Tibial nerve (tissue), 4 donors: ENCODE measurements around the gene TAPT1. TPM values are rescaled to one million over a fixed set of nuclear protein-coding genes. Genes with fewer than 3 reads are reported as not detected.
A peak's percentile ranks its signal among the peaks of the same experiment; 100 is the strongest.

Experiments
- DNase-seq, 2 donors: peaks; one replicate each; pipeline ENCODE4 v3.0.0-alpha.2; 2019; ENCODE audit warnings: low spot score in 2 of 2
- H3K27ac ChIP-seq, 4 donors: fragments of 200-600 bp; sonication (generic) in 3 of 4; one replicate each; pipeline ENCODE4 v1.5.1; 2017 to 2019; ENCODE audit warnings: mild to moderate bottlenecking in 1 of 4
- H3K27me3 ChIP-seq, 2 donors: fragments of 200-600 bp; sonication (generic) in 1 of 2; one replicate each; pipeline versions ENCODE4 v1.5.1 to v1.6.0; 2017 to 2019
- H3K36me3 ChIP-seq, 3 donors: fragments of 200-600 bp; sonication (generic); one replicate each; pipeline ENCODE4 v1.5.1; 2018 to 2019
- H3K4me1 ChIP-seq, 4 donors: fragments of 200-600 bp; sonication (generic) in 3 of 4; one replicate each; pipeline ENCODE4 v1.5.1; 2017 to 2019
- H3K4me3 ChIP-seq, 4 donors: fragments of 200-600 bp; sonication (generic) in 3 of 4; one replicate each; pipeline ENCODE4 v1.5.1; 2017 to 2019; ENCODE audit warnings: mild to moderate bottlenecking in 1 of 4, moderate library complexity in 1 of 4
- H3K9me3 ChIP-seq, 4 donors: fragments of 200-600 bp; sonication (generic) in 3 of 4; one replicate each; pipeline ENCODE4 v1.5.1; 2017 to 2019
- EP300 ChIP-seq, 2 donors: sonication (generic); formaldehyde crosslinking; IDR thresholded peaks; one replicate each; pipeline ENCODE4 v1.6.1; 2017; ENCODE audit warnings: antibody characterized with exemption in 2 of 2, mild to moderate bottlenecking in 1 of 2
- POLR2A ChIP-seq, 2 donors: fragments of 450-650 bp; IDR thresholded peaks; one replicate each; pipeline ENCODE4 v1.6.1; 2017; ENCODE audit warnings: antibody characterized with exemption in 2 of 2, mild to moderate bottlenecking in 2 of 2, moderate library complexity in 2 of 2
- WGBS, 2 donors: methylation state at CpG; one replicate each; pipeline ENCODE4 v1.1.5; 2018; 5-methylcytosine and 5-hydroxymethylcytosine counted together
- total RNA-seq, 4 donors: library from RNA; depleted of rRNA; stranded (reverse); fragments of >200 nt; gene quantifications; one replicate each; pipeline ENCODE4 v1.1.0, GENCODE V29; 2016
- TF ChIP-seq, protein P1 (sequence below), 5 experiments: fragments of 200-600 bp in 3 of 5; fragments of 450-650 bp in 2 of 5; sonication (generic) in 3 of 5; IDR thresholded peaks; one replicate each; pipeline ENCODE4 v1.5.1; 2016 to 2019; ENCODE audit warnings: antibody characterized with exemption in 5 of 5, mild to moderate bottlenecking in 3 of 5, moderate library complexity in 2 of 5

TAPT1 gene
- total RNA-seq, 4 donors from 2014 or later = 21.3 to 41.3 (median 37.5) TPM

DNA sequence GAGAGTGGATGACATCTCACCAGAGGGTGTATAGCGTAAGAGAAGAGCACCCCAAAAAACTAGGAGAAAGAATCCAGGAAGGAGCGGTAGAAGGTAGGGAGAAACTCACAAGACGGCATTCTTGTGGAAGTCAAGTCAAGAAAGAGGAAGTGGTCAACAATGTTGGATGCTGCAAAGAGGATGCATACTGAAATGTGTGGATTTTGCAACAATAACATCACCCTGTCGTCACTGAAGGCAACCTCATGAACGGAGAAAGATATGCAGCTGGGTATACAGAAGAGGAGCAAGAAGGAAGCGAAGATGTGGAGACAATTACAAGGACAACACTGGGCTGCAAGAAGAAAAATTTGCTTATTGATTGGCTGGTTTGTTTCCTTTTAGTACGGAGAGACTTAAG lies 11.4 kb upstream of the TAPT1 start:
- TF ChIP-seq EP300 (IDR thresholded peaks at IDR 0.05) (peak in 1 of 2 donors; percentile 68), POLR2A (IDR thresholded peaks at IDR 0.05) (no peak)
- TF ChIP-seq, protein P1, sequence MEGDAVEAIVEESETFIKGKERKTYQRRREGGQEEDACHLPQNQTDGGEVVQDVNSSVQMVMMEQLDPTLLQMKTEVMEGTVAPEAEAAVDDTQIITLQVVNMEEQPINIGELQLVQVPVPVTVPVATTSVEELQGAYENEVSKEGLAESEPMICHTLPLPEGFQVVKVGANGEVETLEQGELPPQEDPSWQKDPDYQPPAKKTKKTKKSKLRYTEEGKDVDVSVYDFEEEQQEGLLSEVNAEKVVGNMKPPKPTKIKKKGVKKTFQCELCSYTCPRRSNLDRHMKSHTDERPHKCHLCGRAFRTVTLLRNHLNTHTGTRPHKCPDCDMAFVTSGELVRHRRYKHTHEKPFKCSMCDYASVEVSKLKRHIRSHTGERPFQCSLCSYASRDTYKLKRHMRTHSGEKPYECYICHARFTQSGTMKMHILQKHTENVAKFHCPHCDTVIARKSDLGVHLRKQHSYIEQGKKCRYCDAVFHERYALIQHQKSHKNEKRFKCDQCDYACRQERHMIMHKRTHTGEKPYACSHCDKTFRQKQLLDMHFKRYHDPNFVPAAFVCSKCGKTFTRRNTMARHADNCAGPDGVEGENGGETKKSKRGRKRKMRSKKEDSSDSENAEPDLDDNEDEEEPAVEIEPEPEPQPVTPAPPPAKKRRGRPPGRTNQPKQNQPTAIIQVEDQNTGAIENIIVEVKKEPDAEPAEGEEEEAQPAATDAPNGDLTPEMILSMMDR (IDR thresholded peaks at IDR 0.05) = no peak
- DNase-seq = no peak
- Histone ChIP-seq H3K36me3 (peaks cover 0 to 7% (median 0%) of the 10 kb centered on the region in 3 donors), H3K4me3 (no peak overlapping the region), H3K4me1 (peaks cover 0 to 3% (median 0%) of the 10 kb centered on the region in 4 donors), H3K9me3 (no peaks in the 10 kb centered on the region), H3K27me3 (no peaks in the 10 kb centered on the region), H3K27ac (no peak overlapping the region)
- 87 to 88% methylated on average over 7 of the region's 7 CpGs for WGBS, 2 donors

DNA sequence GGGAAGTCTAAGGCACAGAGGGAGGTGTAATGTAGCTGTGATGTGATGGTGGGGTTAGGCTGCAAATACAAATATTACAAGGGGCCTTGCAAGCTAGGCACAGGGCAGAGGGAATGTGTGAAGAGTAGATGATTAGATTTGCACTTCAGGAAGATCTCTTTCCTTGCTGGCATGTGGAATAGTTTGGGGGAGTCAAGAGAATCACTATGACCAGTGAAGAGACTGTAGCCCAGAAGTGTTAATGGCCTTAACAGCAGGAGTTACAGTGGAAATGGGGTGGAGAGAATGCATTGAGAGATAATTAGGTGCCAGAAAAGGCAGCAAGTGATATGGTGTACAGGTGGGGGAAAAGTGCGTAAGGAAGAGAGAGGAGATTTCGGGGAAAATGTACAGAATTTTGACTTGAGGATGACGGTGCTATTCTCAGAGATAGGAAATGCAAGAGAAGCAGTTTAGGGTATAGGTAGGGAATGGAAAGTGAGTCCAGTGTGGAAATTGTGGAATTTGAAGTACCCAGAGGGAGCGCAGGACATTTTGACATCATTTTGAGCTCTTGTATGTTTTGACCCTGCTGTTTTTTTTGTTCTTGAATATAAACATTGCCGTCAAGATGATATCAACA lies 10.2 kb upstream of the TAPT1 start:
- Histone ChIP-seq H3K4me3 (no peak overlapping the region), H3K9me3 (no peaks in the 10 kb centered on the region), H3K36me3 (peaks cover 0 to 4% (median 0%) of the 10 kb centered on the region in 3 donors), H3K4me1 (peaks cover 0 to 15% (median 0%) of the 10 kb centered on the region in 4 donors), H3K27me3 (no peaks in the 10 kb centered on the region), H3K27ac (no peak overlapping the region)
- TF ChIP-seq, protein P1 (IDR thresholded peaks at IDR 0.05) = no peak
- TF ChIP-seq POLR2A (IDR thresholded peaks at IDR 0.05) (no peak), EP300 (IDR thresholded peaks at IDR 0.05) (no peak)
- WGBS, 2 donors = 86 to 91% methylated on average over 5 of the region's 5 CpGs
- DNase-seq = no peak

- DNase-seq = no peak
- H3K4me3 ChIP-seq = no peak overlapping the region
- WGBS, 2 donors = 76 to 88% methylated on average over 4 of the region's 4 CpGs
- TF ChIP-seq POLR2A (IDR thresholded peaks at IDR 0.05) (no peak), EP300 (IDR thresholded peaks at IDR 0.05) (no peak)
- TF ChIP-seq, protein P1 (IDR thresholded peaks at IDR 0.05) = no peak
- H3K27ac ChIP-seq = no peak overlapping the region
- H3K27me3 ChIP-seq = no peaks in the 10 kb centered on the region
- no peaks in the 10 kb centered on the region for H3K9me3 ChIP-seq
- no peaks in the 10 kb centered on the region for H3K36me3 ChIP-seq
- H3K4me1 ChIP-seq = peaks cover 0 to 21% (median 0%) of the 10 kb centered on the region in 4 donors
These were observed 8.9 kb upstream of the TAPT1 start for GRCh38 chr4:16235209-16235608.

- no peak for DNase-seq
- H3K27me3 ChIP-seq = no peaks in the 10 kb centered on the region
- WGBS, 2 donors = 84 to 92% methylated on average over 4 of the region's 4 CpGs
- TF ChIP-seq POLR2A (IDR thresholded peaks at IDR 0.05) (no peak), EP300 (IDR thresholded peaks at IDR 0.05) (no peak)
- TF ChIP-seq, protein P1 (IDR thresholded peaks at IDR 0.05) = no peak
- peaks cover 0 to 33% (median 0%) of the 10 kb centered on the region in 4 donors for H3K4me1 ChIP-seq
- no peak overlapping the region for H3K27ac ChIP-seq
- H3K36me3 ChIP-seq = no peaks in the 10 kb centered on the region
- no peaks in the 10 kb centered on the region for H3K9me3 ChIP-seq
- no peak overlapping the region for H3K4me3 ChIP-seq
These were observed 7.4 kb upstream of the TAPT1 start for GRCh38 chr4:16233569-16234177.

DNA sequence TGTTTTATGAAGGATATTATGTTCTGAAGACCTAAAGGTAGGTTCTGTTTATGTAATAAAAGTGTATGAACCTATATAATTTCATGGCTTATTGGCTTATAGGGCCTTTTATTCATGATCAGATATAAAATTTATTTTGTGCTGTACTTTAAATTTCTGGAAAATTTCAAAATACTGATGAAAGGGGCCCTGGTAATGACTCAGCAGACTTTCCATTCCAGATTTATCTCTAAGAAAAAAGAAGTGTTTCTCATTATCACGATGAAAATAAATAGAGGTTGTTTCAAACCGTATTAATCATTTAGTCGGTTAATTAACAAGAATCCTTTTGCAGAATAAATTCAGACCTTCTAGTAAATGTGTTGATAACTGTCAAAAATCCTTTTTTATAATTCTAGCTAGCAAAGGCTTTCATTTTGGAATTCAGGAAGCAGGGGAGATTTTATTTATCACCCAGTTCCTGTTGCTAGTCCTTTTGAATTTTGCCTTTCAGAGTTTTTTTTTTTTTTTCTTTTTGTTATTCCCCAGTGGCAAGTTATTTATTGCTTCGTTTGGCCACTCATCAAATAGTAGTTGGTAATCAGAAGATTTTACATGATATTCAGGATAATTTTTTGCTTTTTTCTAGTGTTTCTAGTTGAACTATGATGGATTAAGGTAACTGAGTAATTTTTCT lies 5.4 kb upstream of the TAPT1 start:
- peak overlapping the region in 2 of 4 donors; percentile 18 to 25 for H3K4me3 ChIP-seq
- WGBS, 2 donors = 30 to 31% methylated on average over 4 of the region's 4 CpGs
- H3K4me1 ChIP-seq = peaks cover 0 to 41% (median 5%) of the 10 kb centered on the region in 4 donors
- TF ChIP-seq EP300 (IDR thresholded peaks at IDR 0.05) (no peak), POLR2A (IDR thresholded peaks at IDR 0.05) (no peak)
- TF ChIP-seq, protein P1 (IDR thresholded peaks at IDR 0.05) = no peak
- no peaks in the 10 kb centered on the region for H3K9me3 ChIP-seq
- H3K27ac ChIP-seq = peak overlapping the region in 3 of 4 donors; percentile 57 to 73 (median 61)
- no peak for DNase-seq
- no peaks in the 10 kb centered on the region for H3K27me3 ChIP-seq
- no peaks in the 10 kb centered on the region for H3K36me3 ChIP-seq
